A549 (cell line): ENCODE measurements around the gene FAM228A. TPM values are rescaled to one million over a fixed set of nuclear protein-coding genes. Genes with fewer than 3 reads are reported as not detected.

ENCODE experiments used
- ATAC-seq, 2 experiments: fragments of 200-7000 bp in 1 of 2; fragments of >200 bp in 1 of 2; cut with Nextera tagmentation in 1 of 2; cut with Tn5 transposase in 1 of 2; 3 replicates each; pipeline versions ENCODE4 v1.8.0 to v1.9.1; 2018 to 2020; ENCODE audit warnings: mild to moderate bottlenecking in 1 of 2, moderate library complexity in 1 of 2
- CTCF ChIA-PET: fragments of 300-600 bp; sonication (Branson Sonifier 250); formaldehyde crosslinking; extraction: SDS; loops from one replicate; lab custom pipeline; 2021; ENCODE audit warnings: antibody characterized with exemption, inconsistent platforms; lab: Yijun Ruan, JAX
- POLR2A ChIA-PET: fragments of 350-600 bp; formaldehyde crosslinking; extraction: SDS; loops from one replicate; lab custom pipeline; 2021; ENCODE audit warnings: antibody characterized with exemption, inconsistent platforms; lab: Yijun Ruan, JAX
- DNase-seq, 2 experiments: peaks; one replicate each; pipeline versions ENCODE4 v3.0.0 to v3.0.0-alpha.2; 2011 to 2016; ENCODE audit warnings: low read depth in 1 of 2, low spot score in 1 of 2
- FAIRE-seq: peaks from 2 replicates; lab custom pipeline; 2011; peaks lifted over from hg19 to GRCh38; lab: Jason Lieb, UNC
- H3K27ac ChIP-seq, 2 experiments: fragments of >200 bp; sonication (Bioruptor Twin); formaldehyde crosslinking; 3 replicates each; pipeline ENCODE4 v1.5.1; 2016 to 2017
- H3K4me1 ChIP-seq: fragments of >200 bp; sonication (Bioruptor Twin); formaldehyde crosslinking; 3 replicates; pipeline ENCODE4 v1.6.1; 2016
- H3K4me2 ChIP-seq: fragments of >200 bp; sonication (Bioruptor Twin); formaldehyde crosslinking; 3 replicates; pipeline ENCODE4 v1.6.1; 2016
- H3K4me3 ChIP-seq: fragments of >200 bp; sonication (Bioruptor Twin); formaldehyde crosslinking; 3 replicates; pipeline ENCODE4 v1.5.1; 2016
- H3K9me3 ChIP-seq: fragments of >200 bp; sonication (Bioruptor Twin); formaldehyde crosslinking; 3 replicates; pipeline ENCODE4 v1.6.1; 2016
- BHLHE40 ChIP-seq: IDR thresholded peaks from 2 replicates; pipeline ENCODE4 v1.6.1; 2012; ENCODE audit warnings: low read depth, low read length, inconsistent platforms
- CEBPB ChIP-seq, 2 experiments: fragments of >200 bp in 1 of 2; sonication (Bioruptor Twin) in 1 of 2; formaldehyde crosslinking in 1 of 2; IDR thresholded peaks; 2 replicates each; pipeline ENCODE4 v1.6.1; 2012 to 2016
- E2F6 ChIP-seq: IDR thresholded peaks from 2 replicates; pipeline ENCODE4 v1.6.1; 2012; ENCODE audit warnings: low read depth, borderline replicate concordance
- ELK1 ChIP-seq: fragments of 150-350 bp; IDR thresholded peaks from 2 replicates; pipeline ENCODE4 v1.6.1; 2014; ENCODE audit warnings: low read depth, mild to moderate bottlenecking, low read length
- EP300 ChIP-seq, 2 experiments: fragments of >200 bp; sonication (Bioruptor Twin); formaldehyde crosslinking; IDR thresholded peaks; 2 replicates in 1 of 2; 3 replicates in 1 of 2; pipeline ENCODE4 v1.6.1; 2016 to 2017
- FOSL2 ChIP-seq, 2 experiments: fragments of 450-650 bp in 1 of 2; fragments of >200 bp in 1 of 2; sonication (Bioruptor Twin) in 1 of 2; formaldehyde crosslinking; IDR thresholded peaks; 2 replicates each; pipeline versions ENCODE4 v1.5.0 to v1.6.1; 2016 to 2020; ENCODE audit warnings: mild to moderate bottlenecking in 1 of 2, moderate library complexity in 1 of 2
- HDAC2 ChIP-seq: fragments of 200-600 bp; sonication (generic); IDR thresholded peaks from 2 replicates; pipeline ENCODE4 v1.6.1; 2016
- HMGXB4 ChIP-seq: fragments of 250-450 bp; sonication (Bioruptor Pico); IDR thresholded peaks from 2 replicates; pipeline ENCODE4 v1.5.0; 2021; ENCODE audit warnings: mild to moderate bottlenecking, moderate library complexity, borderline replicate concordance
- HOXA7 ChIP-seq: fragments of 250-450 bp; sonication (Bioruptor Pico); IDR thresholded peaks from 2 replicates; pipeline ENCODE4 v1.5.0; 2020; ENCODE audit warnings: mild to moderate bottlenecking, moderate library complexity
- HOXB13 ChIP-seq: fragments of 250-450 bp; sonication (Bioruptor Pico); IDR thresholded peaks from 2 replicates; pipeline ENCODE4 v1.5.0; 2020; ENCODE audit warnings: low read depth, mild to moderate bottlenecking, moderate library complexity
- JUNB ChIP-seq: fragments of >200 bp; sonication (Bioruptor Twin); formaldehyde crosslinking; IDR thresholded peaks from 2 replicates; pipeline ENCODE4 v1.6.1; 2016
- KDM1A ChIP-seq: fragments of 200-600 bp; sonication (generic); IDR thresholded peaks from 2 replicates; pipeline ENCODE4 v1.6.1; 2016; ENCODE audit warnings: low read depth, mild to moderate bottlenecking
- KDM5A ChIP-seq: fragments of 200-600 bp; sonication (generic); IDR thresholded peaks from 2 replicates; pipeline ENCODE4 v1.6.1; 2016; ENCODE audit warnings: antibody characterized with exemption, mild to moderate bottlenecking
- MAFK ChIP-seq: fragments of 450-650 bp; IDR thresholded peaks from 2 replicates; pipeline ENCODE4 v1.6.1; 2014; ENCODE audit not compliant: partially characterized antibody
- NR3C1 ChIP-seq: fragments of >200 bp; sonication (Bioruptor Twin); formaldehyde crosslinking; IDR thresholded peaks from 3 replicates; pipeline ENCODE4 v1.6.1; 2017
- RCOR1 ChIP-seq: fragments of 150-350 bp; IDR thresholded peaks from 2 replicates; pipeline ENCODE4 v1.6.1; 2014; ENCODE audit warnings: antibody characterized with exemption, low read length, low read depth
- REST ChIP-seq: fragments of 200-600 bp; sonication (generic); IDR thresholded peaks from 2 replicates; pipeline ENCODE4 v1.6.1; 2016; ENCODE audit warnings: antibody characterized with exemption, mild to moderate bottlenecking, moderate library complexity
- RNF2 ChIP-seq: fragments of 200-600 bp; sonication (generic); IDR thresholded peaks from 2 replicates; pipeline ENCODE4 v1.6.1; 2016; ENCODE audit warnings: low read depth, mild to moderate bottlenecking, antibody characterized with exemption, moderate library complexity, borderline replicate concordance
- TFCP2L1 ChIP-seq: fragments of 250-450 bp; sonication (Bioruptor Pico); IDR thresholded peaks from 2 replicates; pipeline ENCODE4 v1.5.0; 2021; ENCODE audit warnings: mild to moderate bottlenecking
- TP53 ChIP-seq: fragments of 250-450 bp; sonication (Bioruptor Pico); IDR thresholded peaks from 2 replicates; pipeline ENCODE4 v1.5.0; 2021; ENCODE audit warnings: mild to moderate bottlenecking, moderate library complexity
- ZSCAN20 ChIP-seq: fragments of 250-450 bp; sonication (Bioruptor Pico); IDR thresholded peaks from 2 replicates; pipeline ENCODE4 v1.8.0; 2022; ENCODE audit warnings: mild to moderate bottlenecking, moderate library complexity
- WGBS: methylation state at CpG from one replicate; pipeline ENCODE4 v1.1.6; 2017; ENCODE audit errors: missing lambda C conversion rate; 5-methylcytosine and 5-hydroxymethylcytosine counted together
- polyA plus RNA-seq, 4 experiments: library from polyadenylated mRNA; depleted of rRNA in 3 of 4; stranded (reverse); fragments of >200 nt; fragmentation: RNase III in 1 of 4; extraction: RNeasy Plus Mini Kit Qiagen cat#74134 plus additional on column Dnase treatment in 1 of 4; gene quantifications; 2 replicates in 3 of 4; 3 replicates in 1 of 4; pipeline ENCODE4 v1.2.3, GENCODE V29; 2011 to 2017

The FAM228A gene
- polyA plus RNA-seq, 2 of the 4 experiments (the other 2 are of a cell fraction): 0.13 TPM; not detected in 1

GRCh38 chr2:24147364-24147763, 27.5 kb upstream of the FAM228A start:
- CTCF ChIA-PET: no interaction called here
- no peak for ATAC-seq
- TF ChIP-seq CEBPB (IDR thresholded peaks at IDR 0.05) (no peak), KDM1A (no peak), HOXA7 (CRISPR knock-in tag) (no peak), BHLHE40 (no peak), TFCP2L1 (CRISPR knock-in tag) (no peak), HOXB13 (CRISPR knock-in tag) (no peak), REST (no peak), KDM5A (no peak), MAFK (no peak), NR3C1 (no peak), HDAC2 (no peak), HMGXB4 (no peak), ZSCAN20 (CRISPR knock-in tag) (no peak), EP300 (IDR thresholded peaks at IDR 0.05) (no peak), FOSL2 (IDR thresholded peaks at IDR 0.05) (no peak), FOSL2 (CRISPR knock-in tag; IDR thresholded peaks at IDR 0.05) (no peak), JUNB (no peak), E2F6 (no peak), ELK1 (no peak), RCOR1 (no peak)
- TF ChIP-seq, all 56 proteins: peak for 0
- DNase-seq (peak in 1 of 2 experiments; percentile 12), FAIRE-seq (no peak)
- H3K27ac ChIP-seq: no peak overlapping the region
- H3K9me3 ChIP-seq: peaks cover 19% of the 10 kb centered on the region
- POLR2A ChIA-PET: no interaction called here
- no peaks in the 10 kb centered on the region for H3K4me1 ChIP-seq
- H3K4me3 ChIP-seq: no peak overlapping the region
- H3K4me2 ChIP-seq: no peak overlapping the region

GRCh38 chr2:24152413-24153197, 22.2 kb upstream of the FAM228A start:
- no peak overlapping the region for H3K4me3 ChIP-seq
- ChIA-PET POLR2A (no interaction called here), CTCF (interaction anchor here (1.0 to 1.6 kb wide), 3 partner anchors 10 to 68 kb away, joined by 3 to 5 read pairs (median 4); partner anchors contain the start of gene TP53I3)
- TF ChIP-seq RNF2: no peak
- no peak for TF ChIP-seq TP53
- TF ChIP-seq KDM5A: no peak
- TF ChIP-seq BHLHE40: no peak
- no peak for TF ChIP-seq EP300 (IDR thresholded peaks at IDR 0.05)
- peaks cover 8% of the 10 kb centered on the region for H3K9me3 ChIP-seq
- no peaks in the 10 kb centered on the region for H3K4me1 ChIP-seq
- H3K4me2 ChIP-seq: no peak overlapping the region
- H3K27ac ChIP-seq: no peak overlapping the region
- ATAC-seq (no peak; a peak in 1 of 6 replicates), FAIRE-seq (no peak), DNase-seq (no peak)
- WGBS: 82% methylated on average over 5 of the region's 5 CpGs
